ENCODE data around the gene CTSD.
A peak's percentile ranks its signal among the peaks of the same experiment; 100 is the strongest.
"Not testable (repeated sequence)": the region's sequence is repeated elsewhere in the genome, so short reads cannot be mapped to it uniquely, and the experiment has no call there.

The CTSD gene

DNA sequence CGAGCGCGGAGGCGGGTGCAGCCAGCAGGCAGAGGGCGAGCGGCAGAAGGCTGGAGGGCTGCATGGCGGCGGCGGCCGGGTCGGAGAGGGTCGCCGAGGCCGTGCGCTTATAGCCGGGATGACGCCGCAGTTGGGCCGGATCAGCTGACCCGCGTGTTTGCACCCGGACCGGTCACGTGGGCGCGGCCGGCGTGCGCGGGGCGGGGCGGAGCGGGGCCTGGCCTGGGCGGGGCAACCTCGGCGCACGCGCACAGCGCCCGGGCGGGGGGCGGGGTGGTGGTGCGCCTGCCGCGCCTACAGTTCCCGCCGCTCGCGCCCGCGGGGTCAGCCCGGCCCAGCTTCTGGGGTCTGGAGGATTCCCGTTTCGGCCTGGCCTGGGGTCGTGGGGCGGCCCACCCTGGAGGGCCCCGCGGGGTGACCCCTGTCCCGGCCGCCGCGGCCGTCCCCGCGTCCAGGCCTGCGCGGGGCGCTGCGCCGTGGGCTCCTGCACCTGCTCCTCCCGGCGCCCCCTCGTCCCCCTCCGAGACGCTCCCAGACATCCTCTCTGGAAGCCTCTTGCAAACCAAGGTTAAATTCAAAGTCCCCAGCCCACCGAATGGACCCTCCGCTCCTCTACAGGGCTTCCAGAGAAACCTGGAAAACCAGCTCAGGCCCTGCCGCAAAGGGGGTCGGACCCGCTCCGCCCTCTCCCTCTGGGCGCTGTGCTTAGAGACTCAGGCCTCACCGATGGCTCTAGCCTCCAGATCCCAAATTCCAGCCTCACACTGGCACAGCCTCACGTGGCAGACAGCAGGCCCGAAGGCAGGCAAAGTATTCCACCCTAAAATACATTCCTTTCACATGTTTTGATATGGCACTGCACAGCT is at the start of gene CTSD:
CTSD (minus strand) TSS at position 132 of the 866 bp plus-strand sequence; CDS start at position 64, 68 bp downstream.
- DNase-seq, result peak; percentile 98

DNA sequence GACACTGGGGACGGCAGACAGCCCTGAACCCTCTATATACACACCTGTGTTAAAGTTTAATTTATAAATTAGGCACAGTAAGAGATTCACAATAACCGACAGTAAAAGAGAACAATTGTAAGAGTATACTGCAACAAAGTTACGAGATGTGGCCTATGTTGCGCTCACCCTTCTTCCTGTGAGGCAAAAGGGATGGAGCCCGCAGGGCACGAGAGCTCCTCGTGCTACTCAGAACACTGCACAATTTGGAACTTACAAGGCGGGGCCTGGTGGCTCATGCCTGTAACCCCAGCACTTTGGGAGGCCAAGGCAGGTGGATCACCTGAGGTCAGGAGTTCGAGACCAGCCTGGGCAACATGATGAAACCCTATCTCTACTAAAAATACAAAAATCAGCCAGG is 49.6 kb upstream of the CTSD start:
- not testable (repeated sequence) for DNase-seq

DNA sequence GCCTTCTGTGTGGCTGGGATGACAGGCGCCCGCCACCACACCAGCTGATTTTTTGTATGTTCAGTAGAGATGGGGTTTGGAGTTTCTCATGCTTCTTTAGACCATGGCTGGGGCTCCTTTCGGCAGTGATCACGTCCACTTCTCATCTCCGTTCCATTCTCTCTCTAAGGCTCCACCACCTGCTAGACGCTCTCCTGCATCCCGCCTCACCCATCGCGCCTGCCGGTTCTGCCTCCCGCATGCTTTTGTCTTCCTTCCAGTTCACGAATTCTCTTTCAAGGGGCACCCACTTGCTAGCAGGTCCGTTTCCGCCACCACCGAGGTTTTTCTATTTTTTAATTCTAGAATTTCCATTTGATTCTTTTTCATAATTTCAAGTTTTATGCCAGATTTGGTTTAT is 49.1 kb upstream of the CTSD start:
- no peak for DNase-seq

DNA sequence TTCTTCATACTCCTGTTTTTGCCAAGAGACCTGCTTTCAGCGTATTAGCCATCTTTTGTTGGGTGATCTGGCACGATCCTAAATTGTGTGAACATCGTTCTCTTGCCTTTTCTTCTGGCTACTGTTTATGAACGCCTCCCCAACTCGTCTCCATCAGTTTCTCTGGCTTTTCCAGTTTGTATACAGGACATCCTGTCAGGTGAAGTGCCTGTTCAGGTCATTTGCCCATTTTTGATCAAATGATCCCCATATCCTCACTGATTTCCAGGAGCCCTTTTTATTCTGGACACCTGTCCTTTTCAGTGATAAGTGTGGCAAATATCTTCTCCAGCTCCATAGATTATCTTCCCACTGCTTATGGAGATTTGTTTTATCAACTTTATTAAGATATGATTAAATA is 48.5 kb upstream of the CTSD start:
- DNase-seq, result no peak

DNA sequence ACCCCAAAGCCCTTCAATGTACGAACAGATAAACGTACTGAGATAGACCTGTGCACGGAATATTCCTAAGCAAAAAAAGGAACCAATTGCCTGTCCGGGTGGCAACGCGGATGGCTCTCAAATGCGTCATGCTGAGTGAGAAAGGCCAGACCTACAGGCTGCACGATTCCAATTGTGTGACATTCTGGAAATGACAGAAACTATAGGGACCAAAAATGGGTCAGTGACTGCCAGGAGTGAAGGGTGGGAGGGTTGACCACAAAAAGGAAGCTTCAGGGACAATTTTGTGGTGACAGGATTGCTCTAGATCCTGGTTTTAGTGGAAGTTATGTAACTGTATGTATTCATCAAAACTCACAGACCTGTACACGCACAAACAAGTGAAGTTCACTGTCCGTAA is 47.0 kb upstream of the CTSD start:
- DNase-seq, result no peak

DNA sequence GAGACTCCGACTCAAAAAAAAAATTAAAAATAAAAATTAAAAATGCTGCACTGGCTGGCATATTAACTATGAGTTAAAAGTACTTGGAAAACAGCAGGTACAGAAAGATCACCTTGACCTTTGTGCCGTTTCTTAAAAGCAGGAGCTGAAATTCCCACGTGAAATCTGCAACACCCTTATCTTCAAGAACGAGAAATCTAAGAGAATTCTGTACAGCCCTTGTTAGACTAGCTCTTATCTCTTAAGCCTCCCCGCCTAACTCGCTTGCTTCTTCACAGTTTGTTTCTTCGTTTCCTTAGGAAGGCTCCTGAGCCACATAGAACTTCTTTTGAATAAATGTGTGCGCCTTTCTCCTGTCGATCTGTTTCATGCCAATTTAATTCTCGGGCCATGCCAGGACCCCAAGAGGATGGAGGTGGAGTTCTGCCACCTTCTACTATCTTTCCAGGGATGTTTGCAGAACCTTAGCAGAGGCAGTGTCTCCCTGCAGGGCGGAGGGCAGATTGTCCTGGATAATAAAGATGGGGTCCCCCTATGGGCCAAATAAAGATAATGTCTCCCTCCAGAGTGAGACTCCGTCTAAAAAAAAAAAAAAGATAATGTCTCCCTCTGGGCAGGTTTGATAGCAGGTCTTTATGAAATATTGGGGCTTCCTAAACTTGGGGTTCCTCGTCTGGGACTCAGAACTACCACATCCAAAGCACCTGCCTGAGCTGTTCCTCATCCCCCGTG is 43.7 kb upstream of the CTSD start:
- DNase-seq, result no peak

DNA sequence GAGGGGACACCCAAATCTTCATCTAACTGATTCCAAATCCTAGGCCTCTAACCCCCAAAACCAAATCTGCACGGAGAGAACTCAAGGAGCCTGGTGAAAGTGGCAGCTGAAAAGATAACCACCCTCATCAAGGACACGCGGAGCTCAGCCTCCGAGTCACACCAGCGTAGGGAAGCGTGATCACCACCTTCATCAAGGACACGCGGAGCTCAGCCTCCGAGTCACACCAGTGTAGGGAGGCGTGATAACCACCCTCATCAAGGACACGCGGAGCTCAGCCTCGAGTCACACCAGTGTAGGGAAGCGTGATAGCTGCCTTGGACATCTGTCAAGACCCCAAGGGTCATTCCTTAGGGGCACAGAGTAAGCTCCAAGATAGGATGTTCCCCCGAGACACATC is 41.8 kb upstream of the CTSD start:
- DNase-seq, result no peak

DNA sequence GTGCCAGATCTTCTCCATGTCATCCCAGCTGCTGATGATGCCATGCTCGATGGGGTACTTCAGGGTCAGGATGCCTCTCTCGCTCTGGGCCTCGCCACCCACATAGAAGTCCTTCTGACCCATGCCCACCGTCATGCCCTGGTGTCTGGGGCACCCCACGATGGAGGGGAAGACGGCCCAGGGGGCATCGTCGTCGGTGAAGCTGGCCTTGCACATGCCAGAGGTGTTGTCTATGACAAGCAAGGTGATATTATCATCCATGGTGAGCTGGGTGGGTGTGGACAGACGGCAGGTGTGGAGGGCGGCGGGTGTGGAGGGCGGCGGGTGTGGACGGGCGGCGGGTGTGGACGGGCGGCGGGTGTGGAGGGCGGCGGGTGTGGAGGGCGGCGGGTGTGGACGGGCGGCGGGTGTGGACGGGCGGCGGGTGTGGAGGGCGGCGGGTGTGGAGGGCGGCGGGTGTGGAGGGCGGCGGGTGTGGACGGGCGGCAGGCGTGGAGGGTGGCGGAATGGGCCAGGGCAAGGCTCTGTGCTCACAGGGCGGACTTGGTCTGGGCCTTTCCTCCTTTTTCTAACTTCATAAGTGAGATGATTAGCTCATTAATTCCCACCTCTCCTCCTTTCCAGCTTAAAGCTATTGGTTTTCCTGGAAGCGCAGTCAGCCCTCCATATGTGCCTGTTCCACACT is 40.2 kb upstream of the CTSD start:
- not testable (repeated sequence) for DNase-seq

DNA sequence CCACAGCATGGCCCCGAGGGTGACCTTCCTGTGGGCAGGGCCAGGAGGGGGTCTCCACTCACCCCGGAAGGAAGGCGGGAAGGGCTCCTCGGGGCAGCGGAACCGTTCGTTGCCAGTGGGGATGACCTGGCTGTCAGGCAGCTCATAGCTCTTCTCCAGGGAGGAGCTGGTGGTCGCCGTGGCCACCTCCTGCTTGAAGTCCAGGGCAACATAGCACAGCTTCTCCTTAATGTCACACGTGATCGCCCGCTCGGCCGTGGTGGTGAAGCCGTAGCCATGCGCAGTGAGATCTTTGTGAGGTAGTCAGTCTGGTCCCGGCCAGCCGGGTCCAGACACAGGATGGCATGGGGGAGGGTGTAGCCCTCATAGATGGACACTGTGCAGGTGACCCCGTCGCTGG is 39.5 kb upstream of the CTSD start:
- no peak for DNase-seq

DNA sequence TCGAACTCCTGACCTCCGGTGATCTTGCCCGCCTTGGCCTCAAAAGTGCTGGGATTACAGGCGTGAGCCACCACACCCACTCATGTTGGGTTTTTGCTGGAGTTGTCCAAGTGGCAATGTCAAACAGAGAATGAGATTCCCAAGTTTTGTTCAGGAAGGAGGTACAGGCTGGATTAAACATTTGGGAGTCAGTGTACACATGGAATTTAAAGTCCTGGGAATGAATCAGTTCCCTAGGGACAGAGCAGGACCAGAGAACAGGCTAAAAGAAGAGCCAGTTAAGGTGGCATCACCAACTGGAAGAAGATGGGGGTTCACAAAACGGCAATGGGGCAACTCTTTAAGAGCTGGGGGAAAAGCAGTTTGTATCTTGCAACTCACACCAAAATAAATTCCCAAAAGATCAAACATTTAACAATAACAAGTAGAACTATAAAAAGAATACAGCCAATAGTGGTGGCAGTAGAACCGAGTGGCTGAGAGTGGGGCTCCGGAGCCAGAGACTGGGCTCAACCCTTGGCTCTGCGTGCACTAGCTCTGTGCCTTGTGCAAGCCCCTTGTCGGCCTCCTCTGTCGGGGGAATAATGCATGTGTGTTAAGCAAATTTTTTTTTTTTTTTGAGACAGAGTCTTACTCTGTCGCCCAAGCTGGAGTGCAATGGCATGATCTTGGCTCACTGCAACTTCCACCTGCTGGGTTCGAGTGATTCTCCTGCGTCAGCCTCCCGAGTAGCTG is 33.8 kb upstream of the CTSD start:
- no peak for DNase-seq

DNA sequence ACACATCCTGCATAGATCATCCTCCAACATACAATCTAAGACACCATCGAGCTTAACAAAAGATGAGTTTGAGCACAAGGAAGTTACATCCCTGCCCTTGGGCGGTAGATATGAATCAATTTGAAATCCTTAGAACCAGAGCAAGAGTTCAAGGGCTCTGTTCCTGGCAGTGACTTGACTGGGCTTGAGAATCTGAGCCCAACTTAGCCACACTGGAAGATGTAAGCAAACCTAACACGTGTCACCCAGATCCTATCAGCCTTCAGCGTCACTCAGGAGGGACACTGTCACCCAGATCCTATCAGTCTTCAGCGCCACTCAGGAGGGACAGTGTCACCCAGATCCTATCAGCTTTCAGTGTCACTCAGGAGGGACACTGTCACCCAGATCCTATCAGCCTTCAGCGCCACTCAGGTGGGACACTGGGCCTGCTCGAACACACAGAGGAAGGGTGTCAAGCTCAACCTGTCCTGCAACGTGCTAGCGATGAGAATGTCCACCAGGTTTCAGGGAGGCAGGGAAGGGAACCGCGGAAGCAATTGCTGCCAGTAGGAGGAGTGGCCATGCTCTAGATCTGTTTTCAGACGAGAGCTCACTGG is 32.8 kb upstream of the CTSD start:
- DNase-seq, result no peak

DNA sequence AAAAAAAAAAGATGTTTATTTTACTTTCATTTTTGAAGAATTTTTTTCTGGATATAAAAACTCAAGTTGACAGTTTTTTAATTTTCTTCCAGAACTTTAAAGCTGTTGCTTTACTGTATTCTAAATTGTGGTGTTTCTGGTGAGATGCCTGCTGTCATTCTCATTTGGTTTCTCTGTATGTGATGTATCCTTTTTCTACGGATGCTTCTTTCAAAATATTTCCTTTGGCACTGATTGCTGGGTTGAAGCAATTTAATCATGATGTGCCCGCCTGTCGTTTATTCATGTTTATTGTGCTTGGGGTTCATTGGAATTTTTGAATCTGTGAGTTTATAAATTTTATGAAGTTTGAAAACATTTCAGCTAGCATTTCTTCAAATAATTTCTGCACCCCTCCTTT is 29.4 kb upstream of the CTSD start:
- DNase-seq, result no peak

DNA sequence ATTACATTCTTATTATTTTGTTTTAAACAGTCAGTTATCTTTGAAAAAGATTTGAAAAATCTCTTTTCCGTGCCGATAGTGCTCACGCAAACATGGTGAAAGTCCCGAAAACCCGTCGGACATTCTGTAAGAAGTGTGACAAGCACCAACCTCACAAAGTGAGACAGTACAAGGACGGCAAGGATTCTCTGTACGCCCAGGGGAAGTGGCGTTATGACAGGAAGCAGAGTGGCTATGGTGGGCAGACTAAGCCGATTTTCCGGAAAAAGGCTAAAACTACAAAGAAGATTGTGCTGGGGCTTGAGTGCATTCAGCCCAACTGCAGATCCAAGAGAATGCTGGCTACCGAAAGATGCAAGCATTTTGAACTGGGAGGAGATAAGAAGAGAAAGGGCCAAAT is 28.7 kb upstream of the CTSD start:
- no peak for DNase-seq

DNA sequence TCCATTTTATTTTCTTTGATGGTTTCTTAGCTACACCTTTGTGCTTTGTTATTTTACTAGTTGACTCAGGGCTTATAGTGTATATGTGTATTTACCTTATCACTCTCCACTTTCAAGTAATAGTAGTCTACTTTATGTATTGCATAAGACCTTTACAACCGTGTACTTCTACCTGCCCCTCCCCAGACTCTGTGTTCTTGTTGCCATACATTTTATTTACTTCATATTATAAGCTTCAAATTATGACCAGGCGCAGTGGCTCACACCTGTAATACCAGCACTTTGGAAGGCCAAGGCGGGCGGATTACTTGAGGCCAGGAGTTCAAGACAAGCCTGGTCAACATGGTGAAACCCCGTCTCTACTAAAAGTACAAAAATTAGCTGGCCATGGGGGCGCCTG is 28.2 kb upstream of the CTSD start:
- no peak for DNase-seq

DNA sequence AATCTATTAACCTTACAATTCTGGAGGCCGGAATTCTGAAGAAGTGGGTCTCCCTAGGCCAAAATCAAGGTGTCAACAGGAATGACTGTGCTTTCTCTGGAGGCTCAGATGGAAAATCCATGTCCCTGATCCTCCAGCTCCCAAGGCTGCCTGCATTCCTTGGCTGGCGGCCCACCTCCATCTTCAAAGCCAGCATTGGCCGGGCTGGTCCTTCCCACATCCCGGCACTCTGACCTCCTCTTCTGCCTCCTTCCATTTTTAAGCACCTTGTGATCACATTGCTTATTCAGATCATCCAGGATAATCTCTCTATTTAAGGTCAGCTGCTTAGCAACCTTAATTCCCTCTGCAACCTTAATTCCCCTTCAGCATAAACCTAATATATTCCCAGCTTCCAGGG is 22.7 kb upstream of the CTSD start:
- DNase-seq, result no peak

DNA sequence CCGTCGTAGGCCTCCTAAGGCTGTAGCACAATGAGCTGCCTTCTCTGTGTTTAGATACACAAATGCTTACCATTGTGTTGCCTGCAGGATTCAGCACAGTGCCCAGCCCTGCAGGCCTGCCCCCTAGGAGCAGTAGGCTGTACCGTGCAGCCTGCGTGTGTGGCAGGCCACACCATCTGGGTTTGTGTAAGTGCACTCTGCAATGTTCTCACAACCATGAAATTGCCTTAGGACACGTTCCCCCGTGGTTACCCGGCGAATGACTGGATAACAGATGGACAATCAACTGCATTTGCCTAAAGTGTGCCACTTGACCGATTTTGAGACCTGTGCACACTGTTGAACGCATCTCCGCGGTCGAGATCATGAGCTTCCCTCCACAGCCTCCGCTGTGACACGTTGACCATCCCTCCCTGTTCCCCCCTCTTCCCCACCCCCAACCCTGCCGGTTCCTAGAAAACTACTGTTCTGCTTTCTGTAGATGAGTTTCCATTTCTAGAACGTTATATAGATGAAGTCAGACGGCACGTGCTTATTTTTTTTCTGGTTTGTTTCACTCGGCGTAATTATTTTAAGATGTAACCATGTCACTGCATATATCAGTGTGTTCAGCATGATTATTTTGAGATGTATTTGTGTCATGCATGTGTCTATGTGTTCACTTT is 22.2 kb upstream of the CTSD start:
- no peak for DNase-seq

DNA sequence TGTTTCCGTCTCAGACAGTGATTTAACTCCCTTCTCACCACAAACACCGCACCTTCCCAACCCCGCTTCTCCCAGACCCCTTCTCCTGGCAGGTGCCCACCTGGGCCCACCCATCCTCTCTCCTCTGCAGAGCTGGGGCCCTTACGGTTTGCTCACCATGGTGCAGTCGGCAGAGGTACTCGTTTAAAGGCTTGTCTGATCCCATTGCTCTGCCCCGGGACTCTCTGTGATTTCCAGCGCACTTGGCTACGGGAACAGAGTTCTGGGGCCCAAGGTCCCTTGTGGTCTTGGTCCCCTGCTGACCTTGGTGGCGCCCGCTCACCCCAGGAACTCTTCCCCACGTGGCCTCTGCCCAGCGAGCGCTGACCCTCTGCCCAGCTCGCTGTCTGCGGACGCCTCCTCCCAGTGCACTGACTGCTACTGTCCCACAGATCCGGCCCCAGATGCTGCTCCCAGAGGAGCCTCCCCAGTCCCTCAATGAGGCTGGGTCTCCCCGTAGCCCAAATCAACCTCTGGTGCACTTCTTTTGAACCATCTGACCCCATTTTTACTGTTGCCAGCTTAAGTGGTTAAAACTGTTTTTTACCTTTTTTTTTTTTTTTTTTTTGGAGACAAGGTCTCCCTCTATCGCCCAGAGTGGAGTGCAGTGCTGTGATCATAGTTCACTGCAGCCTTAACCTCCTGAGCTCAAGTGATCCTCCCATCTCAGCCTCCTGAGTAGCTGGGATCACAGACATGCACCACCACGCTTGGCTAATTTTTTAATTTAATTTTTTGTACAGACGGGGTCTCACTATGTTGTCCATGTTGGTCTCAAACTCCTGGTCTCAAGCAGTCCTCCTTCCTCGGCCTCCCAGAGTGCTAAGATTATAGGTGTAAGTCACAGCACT is 21.3 kb upstream of the CTSD start:
- no peak for DNase-seq

DNA sequence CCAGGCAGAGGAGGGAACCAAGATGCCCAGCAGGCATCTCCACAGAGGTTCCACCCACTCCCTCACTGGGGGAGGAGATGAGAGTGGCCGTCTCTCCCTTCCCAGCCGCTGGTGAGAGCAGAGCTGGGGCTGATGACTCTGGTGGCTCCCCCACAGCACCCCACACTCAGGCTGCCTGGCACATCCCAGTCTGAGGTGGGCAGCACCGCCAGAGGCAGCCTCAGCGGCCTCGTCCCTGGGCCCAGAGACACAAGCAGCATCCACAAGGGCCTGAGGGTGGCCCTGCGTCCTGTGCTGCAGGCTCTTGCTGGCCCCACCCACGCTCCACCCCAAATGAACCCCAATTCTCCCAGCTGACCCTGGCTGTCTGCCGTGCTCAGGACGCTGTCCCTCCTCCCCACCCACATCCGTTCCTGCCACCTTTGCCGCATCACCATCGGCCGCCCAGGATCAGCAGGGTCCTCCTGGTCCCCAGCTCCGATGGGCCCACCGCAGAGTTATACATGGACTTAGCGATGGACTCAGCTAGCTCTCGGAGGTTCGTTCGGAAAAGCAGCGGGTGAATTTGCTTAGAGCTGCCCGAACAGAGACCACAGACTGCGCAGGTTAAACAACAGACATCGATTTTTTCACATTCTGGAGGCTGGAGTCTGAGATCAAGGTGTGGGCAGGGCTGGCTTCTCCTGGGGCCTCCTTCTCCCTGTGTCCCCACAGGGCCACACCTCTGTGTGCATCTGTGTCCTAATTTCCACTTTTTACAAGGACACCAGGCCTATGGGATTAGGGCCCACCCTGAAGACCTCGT is 20.2 kb upstream of the CTSD start:
- DNase-seq, result no peak

DNA sequence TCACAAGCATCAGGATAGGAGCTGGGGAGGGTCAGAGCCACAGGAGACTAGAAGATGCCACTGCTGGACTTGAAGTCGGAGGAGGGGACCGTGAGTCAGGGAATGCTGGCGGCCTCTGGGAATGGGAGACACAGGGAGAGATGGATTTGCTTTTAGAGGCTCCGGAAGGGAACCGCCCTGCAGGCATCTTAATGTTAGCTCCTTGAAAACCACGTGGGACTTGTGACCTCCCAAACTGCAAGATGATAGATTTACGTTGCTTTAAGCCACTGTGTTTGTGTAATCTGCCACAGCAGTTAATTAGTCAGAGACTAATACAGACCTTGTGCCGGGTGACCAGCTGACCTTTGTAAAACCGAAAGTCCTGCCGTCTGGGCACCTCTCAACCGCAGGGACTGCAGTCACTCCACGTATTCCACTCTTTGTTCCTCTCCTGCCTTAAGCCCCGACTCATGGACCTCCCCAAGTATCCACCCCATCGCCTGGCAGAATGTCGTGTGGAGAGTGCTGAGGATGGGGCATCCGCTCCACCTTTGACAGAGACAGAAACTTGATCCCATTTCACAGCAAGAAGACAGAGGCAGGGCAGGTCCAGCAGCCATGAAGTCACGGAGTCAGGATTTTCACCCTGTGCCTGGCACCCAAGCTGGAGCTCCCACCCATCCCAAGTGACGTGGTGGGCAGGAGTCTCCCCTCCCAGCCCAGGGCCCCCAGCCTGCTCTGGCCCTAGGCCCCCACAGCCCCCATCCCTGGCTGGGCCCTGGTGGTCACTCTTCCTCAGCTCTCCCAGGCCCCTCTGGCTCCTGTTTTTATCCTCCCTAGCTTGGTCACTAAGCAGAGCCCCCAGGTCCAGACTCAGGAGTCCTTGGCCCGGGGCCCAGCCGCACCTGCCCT is 19.4 kb upstream of the CTSD start:
- DNase-seq, result no peak

Measured in activated CD8-positive, alpha-beta memory T cell treated with anti-CD3 and anti-CD28 coated beads, Interleukin-2, amount 50 U/mL, for 48 hours (primary cell).